Adrenal gland (tissue), 5 donors: ENCODE measurements around the gene UBTF.

Experiments
- POLR2A ChIP-seq, 2 donors: fragments of 450-650 bp; IDR thresholded peaks; one replicate each; pipeline ENCODE4 v1.6.1; 2017; ENCODE audit warnings: antibody characterized with exemption in 2 of 2, mild to moderate bottlenecking in 2 of 2, moderate library complexity in 1 of 2
- TF ChIP-seq, protein P1 (sequence below), 6 experiments: fragments of 450-650 bp in 4 of 6; fragments of 200-600 bp in 2 of 6; sonication (generic) in 1 of 6; IDR thresholded peaks; 1 replicate in 5 of 6; 2 replicates in 1 of 6; pipeline versions ENCODE4 v1.5.1 to v1.8.0; 2016 to 2021; ENCODE audit warnings: antibody characterized with exemption in 6 of 6, mild to moderate bottlenecking in 2 of 6, moderate library complexity in 1 of 6
- donor health status: DM: no; HTN: no; CAD: no.

DNA sequence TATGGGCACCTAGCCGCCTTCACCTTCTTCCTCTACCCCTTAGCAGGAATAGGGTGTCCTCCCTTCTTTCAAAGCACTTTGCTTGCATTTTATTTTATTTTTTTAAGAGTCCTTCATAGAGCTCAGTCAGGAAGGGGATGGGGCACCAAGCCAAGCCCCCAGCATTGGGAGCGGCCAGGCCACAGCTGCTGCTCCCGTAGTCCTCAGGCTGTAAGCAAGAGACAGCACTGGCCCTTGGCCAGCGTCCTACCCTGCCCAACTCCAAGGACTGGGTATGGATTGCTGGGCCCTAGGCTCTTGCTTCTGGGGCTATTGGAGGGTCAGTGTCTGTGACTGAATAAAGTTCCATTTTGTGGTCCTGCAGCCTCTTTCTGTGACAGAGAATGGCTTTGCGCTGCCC, 28.1 kb downstream of the UBTF start:
- TF ChIP-seq, protein P1, sequence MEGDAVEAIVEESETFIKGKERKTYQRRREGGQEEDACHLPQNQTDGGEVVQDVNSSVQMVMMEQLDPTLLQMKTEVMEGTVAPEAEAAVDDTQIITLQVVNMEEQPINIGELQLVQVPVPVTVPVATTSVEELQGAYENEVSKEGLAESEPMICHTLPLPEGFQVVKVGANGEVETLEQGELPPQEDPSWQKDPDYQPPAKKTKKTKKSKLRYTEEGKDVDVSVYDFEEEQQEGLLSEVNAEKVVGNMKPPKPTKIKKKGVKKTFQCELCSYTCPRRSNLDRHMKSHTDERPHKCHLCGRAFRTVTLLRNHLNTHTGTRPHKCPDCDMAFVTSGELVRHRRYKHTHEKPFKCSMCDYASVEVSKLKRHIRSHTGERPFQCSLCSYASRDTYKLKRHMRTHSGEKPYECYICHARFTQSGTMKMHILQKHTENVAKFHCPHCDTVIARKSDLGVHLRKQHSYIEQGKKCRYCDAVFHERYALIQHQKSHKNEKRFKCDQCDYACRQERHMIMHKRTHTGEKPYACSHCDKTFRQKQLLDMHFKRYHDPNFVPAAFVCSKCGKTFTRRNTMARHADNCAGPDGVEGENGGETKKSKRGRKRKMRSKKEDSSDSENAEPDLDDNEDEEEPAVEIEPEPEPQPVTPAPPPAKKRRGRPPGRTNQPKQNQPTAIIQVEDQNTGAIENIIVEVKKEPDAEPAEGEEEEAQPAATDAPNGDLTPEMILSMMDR (IDR thresholded peaks at IDR 0.05): no peak
- TF ChIP-seq POLR2A (IDR thresholded peaks at IDR 0.05): no peak
